DOHH2 (cell line): Measurements from ENCODE around the gene CLK2.

Source experiments
- H3F3A ChIP-seq: fragments of 200-600 bp; sonication (generic), shearing (Covaris generic); 2 replicates; pipeline ENCODE4 v1.6.0; 2016; ENCODE audit warnings: antibody characterized with exemption, mild to moderate bottlenecking; ENCODE audit not compliant: control insufficient read depth, insufficient read depth
- H3K27ac ChIP-seq: fragments of 200-600 bp; sonication (generic); 2 replicates; pipeline ENCODE4 v1.5.1; 2014; ENCODE audit warnings: low read depth, mild to moderate bottlenecking, low read length, moderate library complexity
- H3K27me3 ChIP-seq: fragments of 200-600 bp; sonication (generic); 2 replicates; pipeline ENCODE4 v1.6.1; 2014; ENCODE audit warnings: mild to moderate bottlenecking, low read length, mixed read lengths; ENCODE audit not compliant: control insufficient read depth
- H3K36me3 ChIP-seq: fragments of 200-600 bp; sonication (generic); 2 replicates; pipeline ENCODE4 v1.6.1; 2014; ENCODE audit warnings: mild to moderate bottlenecking, low read length, moderate library complexity, mixed read lengths; ENCODE audit not compliant: control insufficient read depth
- H3K4me1 ChIP-seq: fragments of 200-600 bp; sonication (generic); 2 replicates; pipeline ENCODE4 v1.6.1; 2014; ENCODE audit warnings: mild to moderate bottlenecking, low read length, mixed read lengths; ENCODE audit not compliant: control insufficient read depth
- H3K4me2 ChIP-seq: fragments of 200-600 bp; sonication (generic); 2 replicates; pipeline ENCODE4 v1.6.0; 2014; ENCODE audit warnings: mild to moderate bottlenecking, low read length, moderate library complexity
- H3K4me3 ChIP-seq: fragments of 200-600 bp; sonication (generic); 2 replicates; pipeline ENCODE4 v1.5.1; 2014; ENCODE audit warnings: mild to moderate bottlenecking, low read length, mixed read lengths
- H3K79me2 ChIP-seq: fragments of 200-600 bp; sonication (generic); 2 replicates; pipeline ENCODE4 v1.6.1; 2014; ENCODE audit warnings: mild to moderate bottlenecking, low read length, mixed read lengths; ENCODE audit not compliant: control insufficient read depth
- H3K9me2 ChIP-seq: fragments of 200-600 bp; sonication (generic); replicated peaks from 2 replicates; pipeline ENCODE4 v1.6.1; 2014; ENCODE audit warnings: mild to moderate bottlenecking, low read length, mixed read lengths; ENCODE audit not compliant: control insufficient read depth
- H3K9me3 ChIP-seq: fragments of 200-600 bp; sonication (generic); 2 replicates; pipeline ENCODE4 v1.6.1; 2014; ENCODE audit warnings: antibody characterized with exemption, low read length, mixed read lengths; ENCODE audit not compliant: control insufficient read depth, insufficient read depth
- H4K20me1 ChIP-seq: fragments of 200-600 bp; sonication (generic); 2 replicates; pipeline ENCODE4 v1.6.0; 2014; ENCODE audit warnings: low read depth, mild to moderate bottlenecking, antibody characterized with exemption, low read length, moderate library complexity; ENCODE audit not compliant: control insufficient read depth, insufficient read depth
- EZH2phosphoT487 ChIP-seq: fragments of 200-600 bp; sonication (generic); IDR thresholded peaks from 2 replicates; pipeline ENCODE4 v1.6.1; 2017; ENCODE audit warnings: borderline replicate concordance, mild to moderate bottlenecking, antibody characterized with exemption, low read length, moderate library complexity, mixed read lengths
- TF ChIP-seq, protein P1 (sequence below): fragments of 200-600 bp; sonication (generic); IDR thresholded peaks from one replicate; pipeline ENCODE4 v1.5.1; 2014; ENCODE audit warnings: antibody characterized with exemption, mild to moderate bottlenecking, low read depth, low read length; ENCODE audit not compliant: poor library complexity, severe bottlenecking

The CLK2 gene

DNA sequence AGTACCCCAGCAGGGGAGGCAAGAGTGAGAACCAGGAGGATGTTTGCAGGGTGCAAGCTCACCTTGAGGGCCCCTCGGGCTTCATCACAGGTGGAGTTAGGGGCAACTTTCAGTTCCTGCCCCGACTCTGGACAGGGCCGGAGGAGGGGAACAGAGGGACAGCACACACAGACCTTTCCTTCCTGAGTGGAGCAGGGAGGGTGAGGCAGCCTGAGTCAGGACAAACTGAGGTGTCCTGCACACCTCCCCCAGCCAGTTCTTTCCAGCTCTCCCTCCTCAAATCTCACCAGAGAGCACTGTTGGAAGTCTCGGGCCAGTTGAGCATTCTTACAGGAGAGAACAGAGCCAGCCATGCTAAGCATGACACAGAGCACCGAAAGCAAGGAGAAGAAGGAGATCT, 19.5 kb downstream of the CLK2 start:
- Histone ChIP-seq H3K79me2 (peaks cover 13% of the 10 kb centered on the region), H3K4me2 (peak overlapping the region; percentile 98), H3K4me1 (peaks cover 38% of the 10 kb centered on the region), H3K4me3 (peak overlapping the region; percentile 95), H3K27me3 (no peaks in the 10 kb centered on the region), H3K36me3 (peaks cover 27% of the 10 kb centered on the region), H3K27ac (no peak overlapping the region), H4K20me1 (no peaks in the 10 kb centered on the region), H3F3A (peaks cover 11% of the 10 kb centered on the region), H3K9me3 (no peaks in the 10 kb centered on the region), H3K9me2 (no peaks in the 10 kb centered on the region)
- TF ChIP-seq, protein P1, sequence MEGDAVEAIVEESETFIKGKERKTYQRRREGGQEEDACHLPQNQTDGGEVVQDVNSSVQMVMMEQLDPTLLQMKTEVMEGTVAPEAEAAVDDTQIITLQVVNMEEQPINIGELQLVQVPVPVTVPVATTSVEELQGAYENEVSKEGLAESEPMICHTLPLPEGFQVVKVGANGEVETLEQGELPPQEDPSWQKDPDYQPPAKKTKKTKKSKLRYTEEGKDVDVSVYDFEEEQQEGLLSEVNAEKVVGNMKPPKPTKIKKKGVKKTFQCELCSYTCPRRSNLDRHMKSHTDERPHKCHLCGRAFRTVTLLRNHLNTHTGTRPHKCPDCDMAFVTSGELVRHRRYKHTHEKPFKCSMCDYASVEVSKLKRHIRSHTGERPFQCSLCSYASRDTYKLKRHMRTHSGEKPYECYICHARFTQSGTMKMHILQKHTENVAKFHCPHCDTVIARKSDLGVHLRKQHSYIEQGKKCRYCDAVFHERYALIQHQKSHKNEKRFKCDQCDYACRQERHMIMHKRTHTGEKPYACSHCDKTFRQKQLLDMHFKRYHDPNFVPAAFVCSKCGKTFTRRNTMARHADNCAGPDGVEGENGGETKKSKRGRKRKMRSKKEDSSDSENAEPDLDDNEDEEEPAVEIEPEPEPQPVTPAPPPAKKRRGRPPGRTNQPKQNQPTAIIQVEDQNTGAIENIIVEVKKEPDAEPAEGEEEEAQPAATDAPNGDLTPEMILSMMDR: no peak
- no peak for TF ChIP-seq EZH2phosphoT487

DNA sequence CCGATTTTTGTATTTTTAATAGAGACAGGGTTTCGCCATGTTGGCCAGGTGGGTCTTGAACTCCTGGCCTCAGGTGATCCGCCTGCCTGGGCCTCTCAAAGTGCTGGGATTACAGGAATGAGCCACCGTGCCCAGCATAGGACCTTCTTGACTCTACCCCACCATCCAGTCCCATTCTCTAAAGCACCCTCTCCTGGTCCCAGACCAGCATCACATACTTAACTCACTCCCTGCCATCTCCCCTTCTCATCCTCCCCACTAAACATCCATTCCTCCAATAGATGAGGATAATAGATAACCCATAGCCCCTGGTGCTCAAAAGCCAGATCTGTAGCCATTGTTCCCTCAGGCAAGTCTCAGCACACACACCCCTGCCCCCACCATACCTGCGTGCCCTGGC, 20.1 kb downstream of the CLK2 start:
- H3K4me3 ChIP-seq: peak overlapping the region; percentile 95
- peaks cover 11% of the 10 kb centered on the region for H3F3A ChIP-seq
- H3K4me2 ChIP-seq: peak overlapping the region; percentile 98
- peaks cover 38% of the 10 kb centered on the region for H3K4me1 ChIP-seq
- H3K27me3 ChIP-seq: no peaks in the 10 kb centered on the region
- no peaks in the 10 kb centered on the region for H3K9me3 ChIP-seq
- H3K9me2 ChIP-seq: no peaks in the 10 kb centered on the region
- H4K20me1 ChIP-seq: no peaks in the 10 kb centered on the region
- peaks cover 13% of the 10 kb centered on the region for H3K79me2 ChIP-seq
- H3K36me3 ChIP-seq: peaks cover 24% of the 10 kb centered on the region
- no peak overlapping the region for H3K27ac ChIP-seq
- TF ChIP-seq, protein P1: no peak
- TF ChIP-seq EZH2phosphoT487: no peak

DNA sequence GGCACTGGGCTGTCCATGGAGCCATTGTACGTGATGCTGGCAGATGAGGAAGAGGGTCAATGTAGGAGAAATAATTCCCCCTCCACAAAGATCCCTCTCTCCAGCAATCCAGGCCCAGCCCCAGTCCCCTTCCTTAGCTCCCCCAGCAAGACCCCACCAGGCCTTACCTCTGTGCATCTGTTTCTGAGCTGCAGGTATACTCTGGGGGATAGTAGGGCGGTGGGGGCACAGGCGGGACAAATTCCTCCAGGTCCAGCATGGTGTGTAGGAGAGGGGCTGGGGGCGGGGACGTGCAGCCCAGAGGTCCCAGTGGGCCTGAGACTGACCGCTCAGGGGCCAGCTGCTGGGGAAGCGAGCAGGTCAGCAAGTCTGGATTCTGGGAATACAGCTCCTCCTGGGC, 21.7 kb downstream of the CLK2 start:
- Histone ChIP-seq H3K27ac (no peak overlapping the region), H3K79me2 (peaks cover 13% of the 10 kb centered on the region), H3K9me3 (no peaks in the 10 kb centered on the region), H3K36me3 (peaks cover 19% of the 10 kb centered on the region), H3F3A (peaks cover 6% of the 10 kb centered on the region; the same call in 1 of the 2 replicates), H4K20me1 (no peaks in the 10 kb centered on the region), H3K4me1 (peaks cover 38% of the 10 kb centered on the region), H3K9me2 (no peaks in the 10 kb centered on the region), H3K4me2 (no peak overlapping the region), H3K27me3 (no peaks in the 10 kb centered on the region), H3K4me3 (no peak overlapping the region)
- no peak for TF ChIP-seq EZH2phosphoT487
- TF ChIP-seq, protein P1: no peak
